ENCODE data around the gene KLHL41. TPM values are rescaled to one million over a fixed set of nuclear protein-coding genes. Genes with fewer than 3 reads are reported as not detected.

Gene KLHL41
- total RNA-seq (ENCODE audit: insufficient read depth, low replicate concordance), result 0.72 TPM

- peak; percentile 53 for DNase-seq (ENCODE audit: low spot score)
Observed at GRCh38 chr2:169509298-169509885, at the start of gene KLHL41. TSS of gene KLHL41 (plus strand) at chr2:169509702. CDS start at chr2:169509779, 77 bp downstream.

- no peak for DNase-seq (ENCODE audit: low spot score)
Observed at GRCh38 chr2:169461143-169461542, 48.4 kb upstream of the KLHL41 start.

- DNase-seq (ENCODE audit: low spot score), result no peak
Observed at GRCh38 chr2:169462896-169463695, 46.4 kb upstream of the KLHL41 start.

GRCh38 chr2:169464466-169464865 is 45.0 kb upstream of the KLHL41 start:
- no peak for DNase-seq (ENCODE audit: low spot score)

- no peak for DNase-seq (ENCODE audit: low spot score)
Observed at GRCh38 chr2:169464882-169465281, 44.6 kb upstream of the KLHL41 start.

- no peak for DNase-seq (ENCODE audit: low spot score)
Observed at GRCh38 chr2:169468841-169469240, 40.7 kb upstream of the KLHL41 start.

DNA sequence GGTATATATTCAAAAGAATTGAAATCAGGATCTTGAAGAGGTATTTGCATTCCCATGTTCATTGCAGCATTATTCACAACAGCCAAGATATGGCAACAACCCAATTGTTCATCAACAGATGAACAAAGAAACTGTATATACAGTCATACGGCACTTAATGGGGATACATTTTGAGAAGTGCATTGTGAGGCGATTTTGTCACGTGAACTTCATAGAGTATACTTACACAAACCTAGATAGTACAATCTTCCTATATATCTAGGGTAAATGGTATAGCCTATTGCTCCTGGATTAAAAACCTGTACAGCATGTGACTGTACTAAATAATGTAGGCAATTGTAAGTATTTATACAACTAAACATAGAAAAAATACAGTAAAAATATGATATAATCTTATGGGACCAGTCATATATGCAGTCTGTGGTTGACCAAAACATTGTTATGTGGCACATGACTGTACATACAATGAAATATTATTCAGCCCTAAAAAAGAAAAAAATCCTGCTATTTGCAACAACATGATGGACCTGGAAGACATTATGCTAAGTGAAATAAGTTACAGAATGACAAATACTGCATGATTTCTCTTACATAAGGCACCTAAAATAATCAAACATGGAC is 39.4 kb upstream of the KLHL41 start:
- no peak for DNase-seq (ENCODE audit: low spot score)

DNA sequence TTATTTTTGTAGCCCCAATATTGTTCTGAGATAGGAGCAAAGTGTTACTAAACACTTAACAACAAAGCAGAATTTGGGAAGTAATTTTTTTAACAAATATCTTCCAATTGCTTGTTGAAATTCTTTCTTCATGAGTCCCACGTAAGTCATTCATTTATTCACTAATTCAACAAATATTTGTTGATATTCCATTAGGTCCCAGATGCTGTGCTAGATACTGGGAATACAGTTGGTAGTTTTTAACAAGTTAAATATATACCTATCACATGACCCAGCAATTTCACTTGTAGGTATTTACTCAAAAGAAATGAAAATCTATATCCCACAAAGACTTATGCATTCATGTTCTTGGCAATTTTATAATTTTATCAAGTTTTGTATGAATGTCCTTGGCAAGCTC is 37.3 kb upstream of the KLHL41 start:
- DNase-seq (ENCODE audit: low spot score), result no peak

DNA sequence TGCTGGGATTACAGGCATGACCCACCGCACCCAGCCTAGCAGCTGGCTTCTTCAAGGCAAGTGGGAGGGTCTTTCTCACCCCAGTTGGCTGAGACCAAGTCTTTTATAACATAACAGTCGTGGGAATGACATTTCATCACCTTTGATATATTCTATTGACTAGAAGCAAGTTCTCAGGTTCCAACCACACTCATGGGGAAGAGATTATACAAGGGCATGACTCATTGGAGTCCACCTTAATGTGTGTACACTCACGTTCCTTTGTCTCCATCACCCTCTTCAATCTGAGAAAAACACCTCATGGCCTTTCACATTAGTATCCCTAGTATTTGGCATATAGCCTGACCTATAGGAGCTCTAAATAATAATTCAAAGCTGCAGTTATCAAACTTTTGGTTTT is 33.0 kb upstream of the KLHL41 start:
- no peak for DNase-seq (ENCODE audit: low spot score)

DNA sequence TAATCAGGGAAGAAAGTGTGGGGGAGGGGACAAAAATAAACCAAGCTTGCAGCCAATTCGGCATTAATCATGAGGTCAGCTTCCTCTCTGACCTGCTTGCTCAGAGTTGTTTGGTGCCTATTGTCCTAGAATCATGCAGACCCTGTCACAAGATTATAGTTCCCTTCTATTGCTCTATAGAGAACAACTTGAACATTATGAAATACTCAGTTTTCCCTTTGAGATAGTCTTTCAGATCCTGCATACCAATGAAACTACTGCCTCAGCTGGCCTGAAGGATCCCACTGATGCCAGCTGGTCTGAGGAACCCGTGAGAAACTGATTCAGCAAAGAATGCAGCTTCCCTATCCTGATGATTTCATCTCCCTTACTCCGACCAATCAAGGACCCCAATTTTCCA is 31.2 kb upstream of the KLHL41 start:
- DNase-seq (ENCODE audit: low spot score), result peak; percentile 14

GRCh38 chr2:169478745-169479256 is 30.7 kb upstream of the KLHL41 start:
- no peak for DNase-seq (ENCODE audit: low spot score)

DNA sequence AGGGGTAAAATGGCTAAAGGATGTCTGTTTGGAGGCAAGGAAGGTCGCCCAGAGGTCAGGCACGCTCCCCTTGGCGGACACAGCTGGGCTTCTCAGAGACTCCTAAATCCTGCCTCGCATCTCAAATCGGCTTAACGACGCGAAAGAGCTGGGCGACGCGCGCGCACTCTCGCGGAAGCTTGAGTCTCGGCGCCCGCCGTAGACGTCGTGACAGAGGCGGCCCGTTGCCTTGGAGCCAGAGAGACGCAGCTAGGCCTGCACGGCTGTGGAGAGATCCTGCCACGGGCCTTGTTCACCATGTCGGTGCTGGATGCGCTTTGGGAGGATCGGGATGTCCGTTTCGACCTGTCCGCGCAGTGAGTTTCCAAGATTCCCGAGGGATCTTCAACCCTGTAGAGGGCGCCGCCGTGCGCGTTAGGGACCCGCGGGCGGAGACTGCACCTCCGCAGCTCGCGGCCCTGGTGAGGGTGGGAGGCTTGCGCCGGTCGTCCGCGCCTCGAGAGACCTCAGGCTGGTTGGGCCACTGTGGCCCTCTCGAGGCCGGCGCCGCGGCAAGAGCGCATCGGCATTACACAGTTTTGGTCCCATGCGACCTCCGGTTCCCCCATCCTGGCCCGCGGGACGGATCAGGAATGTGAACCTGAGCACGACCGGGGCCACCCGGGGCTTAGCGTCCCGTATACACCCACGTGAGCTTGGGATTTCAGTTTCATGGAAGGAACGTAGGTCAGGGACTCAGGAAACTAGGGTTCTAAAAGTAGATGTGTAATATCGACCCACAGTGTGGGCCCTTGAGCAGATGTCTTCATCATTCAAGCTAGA is 30.0 kb upstream of the KLHL41 start, which contains the start of gene BBS5:
Gene BBS5 (plus strand): TSS at position 238 of the 822 bp plus-strand sequence. CDS start 60 bp downstream, at position 298.
- DNase-seq (ENCODE audit: low spot score), result peak; percentile 94

DNA sequence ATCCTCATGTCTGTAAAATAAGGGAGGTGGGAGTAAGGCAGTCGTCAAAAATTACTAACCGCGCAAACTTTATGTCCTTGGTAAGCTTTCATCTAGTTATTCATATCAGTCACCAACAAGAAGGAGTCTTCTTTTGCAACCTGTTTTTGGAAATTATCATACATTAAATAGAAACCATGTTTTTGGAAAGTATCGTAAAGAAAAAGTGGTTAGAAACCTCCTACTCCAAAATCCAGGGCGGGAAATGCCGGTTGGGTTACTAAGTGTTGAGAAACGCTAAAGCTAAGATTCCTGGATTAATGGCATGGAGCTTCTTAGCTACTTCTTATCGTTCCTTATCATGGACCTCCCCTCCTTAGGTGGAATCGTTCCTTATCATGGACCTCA is 29.4 kb upstream of the KLHL41 start:
- peak; percentile 17 for DNase-seq (ENCODE audit: low spot score)

GRCh38 chr2:169485650-169486138 is 23.8 kb upstream of the KLHL41 start:
- DNase-seq (ENCODE audit: low spot score), result no peak

DNA sequence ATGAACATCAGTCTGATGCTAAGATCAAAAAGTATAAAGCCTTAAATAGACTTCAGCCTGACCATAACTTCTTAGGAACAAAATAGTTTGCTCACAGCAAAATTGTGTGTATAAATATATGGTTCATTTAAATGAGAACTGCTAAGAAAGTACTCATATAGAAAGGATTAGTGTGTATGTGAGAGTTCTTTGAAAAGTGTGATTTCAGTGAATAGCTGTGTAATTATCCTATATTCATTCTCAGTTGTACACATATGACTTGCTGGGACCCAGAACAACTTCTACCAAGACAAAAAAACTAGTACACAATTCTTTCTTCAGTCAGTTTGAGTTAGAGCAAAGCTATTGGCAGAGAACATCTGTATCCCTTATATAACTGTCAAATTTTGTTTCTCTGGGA is 23.0 kb upstream of the KLHL41 start:
- DNase-seq (ENCODE audit: low spot score), result no peak

DNA sequence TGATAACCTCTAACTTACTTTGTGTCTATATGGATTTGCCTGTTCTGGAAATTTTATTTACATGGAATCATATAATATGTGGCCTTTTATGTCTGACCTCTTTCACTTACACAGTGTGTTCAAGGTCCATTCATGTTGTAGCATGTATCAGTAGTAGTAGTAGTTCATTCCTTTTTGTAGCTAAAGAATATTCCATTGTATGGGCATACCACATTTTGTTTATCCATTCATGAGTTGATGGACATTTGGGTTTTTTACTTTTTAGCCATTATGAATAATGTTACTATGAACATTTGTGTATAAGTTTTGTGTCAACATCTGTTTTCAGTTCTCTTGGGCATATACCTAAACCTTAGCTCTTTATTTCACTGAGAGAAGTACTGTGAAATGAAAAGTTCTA is 18.7 kb upstream of the KLHL41 start:
- DNase-seq (ENCODE audit: low spot score), result no peak

GRCh38 chr2:169491378-169491777 is 18.1 kb upstream of the KLHL41 start:
- DNase-seq (ENCODE audit: low spot score), result no peak

DNA sequence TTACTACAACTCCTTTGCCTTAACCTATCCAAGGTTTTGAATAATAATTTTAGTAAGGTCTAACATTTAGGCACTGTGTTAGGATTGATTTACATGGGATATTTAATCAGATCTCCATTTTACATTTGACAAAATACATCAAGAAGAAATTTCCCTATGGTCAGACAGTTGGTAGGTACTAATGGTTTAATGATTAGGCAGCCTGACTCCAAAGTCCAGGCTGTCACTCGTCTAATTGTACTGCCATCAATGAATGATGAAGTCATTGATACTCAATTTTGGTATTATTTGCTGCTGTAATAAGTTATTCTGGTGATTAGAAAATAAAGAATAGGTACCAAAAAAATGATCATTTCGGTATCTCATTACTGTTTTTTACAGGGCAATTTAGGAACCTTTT is 16.1 kb upstream of the KLHL41 start:
- no peak for DNase-seq (ENCODE audit: low spot score)

DNA sequence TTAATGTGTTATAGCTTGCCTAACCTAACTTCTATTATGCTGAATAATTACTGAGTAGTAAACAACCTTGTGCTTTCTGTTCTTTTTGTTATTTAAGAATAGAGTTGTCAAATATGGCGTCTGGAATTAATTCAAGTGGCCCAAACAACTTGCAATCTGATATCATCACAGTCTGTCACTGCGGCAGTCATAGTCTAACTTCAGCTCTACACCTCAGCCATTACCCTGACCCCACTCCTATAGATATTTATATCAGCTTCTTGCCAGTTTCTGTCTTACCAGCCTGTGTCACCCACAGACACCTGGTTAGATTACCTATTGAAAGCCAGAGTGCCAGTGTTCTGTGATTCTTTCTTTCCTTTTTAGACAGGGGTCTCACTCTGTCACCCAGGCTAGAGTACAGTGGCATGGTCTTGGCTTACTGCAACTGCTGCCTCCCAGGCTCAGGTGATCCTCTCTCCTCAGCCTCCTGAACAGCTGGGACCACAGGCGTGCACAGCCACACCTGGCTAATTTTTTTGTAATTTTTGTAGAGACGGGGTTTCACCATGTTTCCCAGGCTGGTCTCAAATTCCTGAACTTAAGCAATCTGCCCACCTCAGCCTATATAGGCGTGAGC is 14.1 kb upstream of the KLHL41 start:
- DNase-seq (ENCODE audit: low spot score), result no peak

DNA sequence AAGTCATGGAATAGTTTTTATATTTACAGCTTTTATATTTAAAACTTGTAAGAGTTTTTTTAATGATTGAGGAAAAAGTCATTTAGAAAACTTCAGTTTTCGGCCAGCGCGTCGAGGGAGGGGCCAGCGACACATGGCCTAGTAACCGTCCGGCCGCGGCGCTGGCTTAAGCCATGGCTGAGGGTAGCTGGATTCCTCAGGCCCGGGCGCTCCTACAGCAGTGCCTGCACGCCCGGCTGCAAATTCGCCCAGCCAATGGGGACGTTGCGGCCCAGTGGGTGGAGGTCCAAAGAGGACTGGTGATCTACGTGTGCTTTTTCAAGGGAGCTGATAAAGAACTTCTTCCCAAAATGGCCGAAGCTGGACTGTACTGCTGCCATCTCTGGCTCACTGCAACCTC is 4.9 kb upstream of the KLHL41 start:
- no peak for DNase-seq (ENCODE audit: low spot score)

DNA sequence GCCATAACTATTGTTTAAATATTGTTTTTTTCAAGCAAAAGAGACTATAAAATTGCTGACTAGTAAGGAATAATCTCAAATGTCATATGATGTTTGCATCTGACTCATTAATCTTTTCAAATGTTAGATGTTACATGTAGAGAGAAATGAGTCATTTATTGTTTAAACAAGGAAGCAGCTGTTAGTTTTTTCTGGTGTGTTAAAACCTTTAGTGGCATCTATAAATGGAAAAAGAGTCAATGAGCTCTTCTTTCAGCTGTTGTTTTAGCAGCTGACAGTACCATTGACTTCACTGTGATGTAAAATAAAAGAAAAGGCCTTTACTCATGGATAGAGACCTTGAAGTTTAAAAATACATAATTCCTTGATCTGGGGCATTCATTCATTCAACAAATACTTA is 1.8 kb upstream of the KLHL41 start:
- DNase-seq (ENCODE audit: low spot score), result no peak
